Measurements from ENCODE around the gene MEAK7. TPM values are rescaled to one million over a fixed set of nuclear protein-coding genes. Genes with fewer than 3 reads are reported as not detected.

The MEAK7 gene
- total RNA-seq, 2 donors from 2014 or later, result 30.3 to 34.9 TPM

DNA sequence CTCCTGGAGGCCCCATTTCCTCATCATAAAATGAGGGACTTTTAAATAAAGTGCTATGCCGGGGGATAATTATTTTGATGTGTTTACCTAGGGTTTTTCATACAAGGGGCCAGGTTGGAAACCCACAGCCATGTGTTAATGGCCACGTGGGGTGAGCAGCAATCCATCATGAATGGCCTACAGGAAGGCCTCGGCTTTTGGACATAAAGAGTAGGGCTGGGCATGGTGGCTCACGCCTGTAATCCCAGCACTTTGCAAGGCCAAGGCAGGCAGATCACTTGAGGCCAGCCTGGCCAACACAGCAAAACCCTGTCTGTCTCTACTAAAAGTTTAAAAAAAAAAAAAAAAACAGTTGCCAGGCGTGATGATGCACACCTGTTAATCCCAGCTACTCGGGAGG is 40.3 kb downstream of the MEAK7 start:
- no peak for TF ChIP-seq CTCF (conservative IDR thresholded peaks at IDR 0.05)
- peak; percentile 28 for DNase-seq
- Histone ChIP-seq H3K4me3 (ENCODE audit: low read length) (no peak overlapping the region), H3K9me3 (ENCODE audit: control insufficient read depth, low read length) (peaks cover 26% of the 10 kb centered on the region), H3K9ac (ENCODE audit: extremely low read depth, low read length, poor library complexity, severe bottlenecking) (no peak overlapping the region), H3K36me3 (ENCODE audit: control insufficient read depth, insufficient read depth, low read length) (peaks cover 27% of the 10 kb centered on the region), H3K27ac (ENCODE audit: low read depth, low read length) (no peak overlapping the region), H3K4me1 (ENCODE audit: control insufficient read depth, insufficient read depth, low read length) (no peaks in the 10 kb centered on the region), H3K27me3 (ENCODE audit: control insufficient read depth, insufficient read depth, low read length, poor library complexity, severe bottlenecking) (no peaks in the 10 kb centered on the region)
- no peaks in the 10 kb centered on the region for H3K4me1 Mint-ChIP-seq
- no peak overlapping the region for H3K27ac Mint-ChIP-seq
- H3K9me3 Mint-ChIP-seq, result peaks cover 23% of the 10 kb centered on the region
- no peaks in the 10 kb centered on the region for H3K27me3 Mint-ChIP-seq (ENCODE audit: insufficient read depth)
- no peak overlapping the region for H3K4me3 Mint-ChIP-seq
- 93 to 95% methylated on average over 4 to 6 of the region's 6 CpGs for WGBS, 2 experiments (ENCODE audit: insufficient coverage in 1 of 2, insufficient read length in 1 of 2)
- peaks cover 28% of the 10 kb centered on the region for H3K36me3 Mint-ChIP-seq (ENCODE audit: low read depth)

GRCh38 chr16:84463221-84463620 is 41.2 kb downstream of the MEAK7 start:
- WGBS, 2 experiments (ENCODE audit: insufficient coverage in 1 of 2, insufficient read length in 1 of 2), result 77 to 80% methylated on average over 6 to 7 of the region's 7 CpGs
- Histone ChIP-seq H3K4me1 (ENCODE audit: control insufficient read depth, insufficient read depth, low read length) (no peaks in the 10 kb centered on the region), H3K36me3 (ENCODE audit: control insufficient read depth, insufficient read depth, low read length) (peaks cover 18% of the 10 kb centered on the region), H3K9me3 (ENCODE audit: control insufficient read depth, low read length) (peaks cover 22% of the 10 kb centered on the region), H3K4me3 (ENCODE audit: low read length) (no peak overlapping the region), H3K27ac (ENCODE audit: low read depth, low read length) (no peak overlapping the region), H3K27me3 (ENCODE audit: control insufficient read depth, insufficient read depth, low read length, poor library complexity, severe bottlenecking) (no peaks in the 10 kb centered on the region), H3K9ac (ENCODE audit: extremely low read depth, low read length, poor library complexity, severe bottlenecking) (no peak overlapping the region)
- no peak for TF ChIP-seq CTCF (conservative IDR thresholded peaks at IDR 0.05)
- Mint-ChIP-seq H3K4me3 (no peak overlapping the region), H3K27me3 (ENCODE audit: insufficient read depth) (no peaks in the 10 kb centered on the region), H3K36me3 (ENCODE audit: low read depth) (peaks cover 24% of the 10 kb centered on the region), H3K9me3 (peaks cover 23% of the 10 kb centered on the region), H3K27ac (no peak overlapping the region), H3K4me1 (no peaks in the 10 kb centered on the region)
- peak; percentile 24 for DNase-seq

- H3K27ac Mint-ChIP-seq, result no peak overlapping the region
- peak; percentile 21 for DNase-seq
- 94 to 96% methylated on average over 18 to 24 of the region's 24 CpGs for WGBS, 2 experiments (ENCODE audit: insufficient coverage in 1 of 2, insufficient read length in 1 of 2)
Measured at GRCh38 chr16:84462296-84463210, 41.9 kb downstream of the MEAK7 start.

More at GRCh38 chr16:84462296-84463210, 41.9 kb downstream of the MEAK7 start:
- H3K4me3 Mint-ChIP-seq, result no peak overlapping the region
- H3K27me3 Mint-ChIP-seq (ENCODE audit: insufficient read depth), result no peaks in the 10 kb centered on the region
- no peaks in the 10 kb centered on the region for H3K27me3 ChIP-seq (ENCODE audit: control insufficient read depth, insufficient read depth, low read length, poor library complexity, severe bottlenecking)
- H3K4me1 ChIP-seq (ENCODE audit: control insufficient read depth, insufficient read depth, low read length), result no peaks in the 10 kb centered on the region
- peaks cover 15% of the 10 kb centered on the region for H3K9me3 ChIP-seq (ENCODE audit: control insufficient read depth, low read length)
- no peaks in the 10 kb centered on the region for H3K4me1 Mint-ChIP-seq
- peaks cover 12% of the 10 kb centered on the region for H3K36me3 ChIP-seq (ENCODE audit: control insufficient read depth, insufficient read depth, low read length)
- no peak overlapping the region for H3K4me3 ChIP-seq (ENCODE audit: low read length)
- H3K9me3 Mint-ChIP-seq, result peaks cover 16% of the 10 kb centered on the region
- peaks cover 17% of the 10 kb centered on the region for H3K36me3 Mint-ChIP-seq (ENCODE audit: low read depth)
- TF ChIP-seq CTCF (conservative IDR thresholded peaks at IDR 0.05), result no peak
- H3K27ac ChIP-seq (ENCODE audit: low read depth, low read length), result no peak overlapping the region
- H3K9ac ChIP-seq (ENCODE audit: extremely low read depth, low read length, poor library complexity, severe bottlenecking), result no peak overlapping the region

Data from endodermal cell (in vitro differentiated cells).